GM23248 (cell line): Measurements from ENCODE around the gene CAST.

Experiments used
- EZH2 ChIP-seq: fragments of 200-600 bp; sonication (generic); IDR thresholded peaks from 2 replicates; pipeline ENCODE4 v1.6.1; 2018; ENCODE audit warnings: antibody characterized with exemption, mild to moderate bottlenecking; ENCODE audit not compliant: insufficient read depth, poor library complexity, severe bottlenecking
- EZH2phosphoT487 ChIP-seq: fragments of 200-600 bp; sonication (generic); IDR thresholded peaks from 2 replicates; pipeline ENCODE4 v1.6.1; 2018; ENCODE audit warnings: antibody characterized with exemption, moderate library complexity, mild to moderate bottlenecking, low read depth; ENCODE audit not compliant: insufficient read depth

GRCh38 chr5:96818125-96818788 is 156.1 kb downstream of the CAST start:
- TF ChIP-seq EZH2 = no peak
- TF ChIP-seq EZH2phosphoT487 = no peak
